NCI-H2196 treated with DMSO at 0.1 percent for 48 hours (cell line): ENCODE results near the gene CBFB.
A peak's percentile ranks its signal among the peaks of the same experiment; 100 is the strongest.

Experiments
- DNase-seq: peaks from one replicate; lab custom pipeline; 2025; ENCODE audit not compliant: unreplicated experiment; lab: John Stamatoyannopoulos, UW

CBFB gene

GRCh38 chr16:67016681-67017420, 12.1 kb upstream of the CBFB start:
- no peak for DNase-seq

- no peak for DNase-seq
Observed at GRCh38 chr16:67017421-67017750, 11.6 kb upstream of the CBFB start.

GRCh38 chr16:67017810-67018488, 11.0 kb upstream of the CBFB start:
- peak; percentile 71 for DNase-seq

GRCh38 chr16:67019171-67019570, 9.8 kb upstream of the CBFB start:
- no peak for DNase-seq

- DNase-seq, result no peak
Observed at GRCh38 chr16:67021321-67021720, 7.6 kb upstream of the CBFB start.

- no peak for DNase-seq
Observed at GRCh38 chr16:67022531-67023214, 6.3 kb upstream of the CBFB start.

- no peak for DNase-seq
Observed at GRCh38 chr16:67023689-67024088, 5.3 kb upstream of the CBFB start.

- no peak for DNase-seq
Observed at GRCh38 chr16:67024384-67025209, 4.4 kb upstream of the CBFB start.

- DNase-seq, result no peak
Observed at GRCh38 chr16:67025210-67025550, 3.8 kb upstream of the CBFB start.

GRCh38 chr16:67026570-67026969, 2.4 kb upstream of the CBFB start:
- no peak for DNase-seq

- DNase-seq, result no peak
Observed at GRCh38 chr16:67027046-67027445, 1.9 kb upstream of the CBFB start.

GRCh38 chr16:67028167-67028695, 718 bp upstream of the CBFB start:
- no peak for DNase-seq

GRCh38 chr16:67029254-67030096, 526 bp downstream of the CBFB start:
- no peak for DNase-seq

- no peak for DNase-seq
Observed at GRCh38 chr16:67030221-67030962, 1.4 kb downstream of the CBFB start.

- no peak for DNase-seq
Observed at GRCh38 chr16:67034487-67034886, 5.5 kb downstream of the CBFB start.

- no peak for DNase-seq
Observed at GRCh38 chr16:67035364-67035763, 6.4 kb downstream of the CBFB start.

GRCh38 chr16:67036323-67036741, 7.4 kb downstream of the CBFB start:
- DNase-seq, result no peak

- no peak for DNase-seq
Observed at GRCh38 chr16:67039260-67040020, 10.5 kb downstream of the CBFB start.

- DNase-seq, result no peak
Observed at GRCh38 chr16:67040166-67040565, 11.2 kb downstream of the CBFB start.
